Adrenal gland (tissue), 12 donors: ENCODE measurements around the gene SYNCRIP. TPM values are rescaled to one million over a fixed set of nuclear protein-coding genes. Genes with fewer than 3 reads are reported as not detected.

Experiments used
- DNase-seq, 7 donors: peaks; one replicate each; pipeline ENCODE4 v3.0.0-alpha.2; 2019 to 2020
- H3K27ac ChIP-seq, 5 donors: fragments of 200-600 bp; sonication (generic) in 4 of 5; 1 replicate in 3 of 5; 2 replicates in 2 of 5; pipeline versions ENCODE4 v1.5.1 to v1.8.0; 2016 to 2020; ENCODE audit warnings: mild to moderate bottlenecking in 1 of 5
- H3K27me3 ChIP-seq: fragments of 200-600 bp; 2 replicates; pipeline ENCODE4 v1.8.0; 2021
- H3K36me3 ChIP-seq, 2 donors: fragments of 200-600 bp; replicated peaks in 1 of 2; 1 replicate in 1 of 2; 2 replicates in 1 of 2; pipeline versions ENCODE4 v1.5.1 to v1.8.0; 2018 to 2022
- H3K4me1 ChIP-seq, 2 donors: fragments of 200-600 bp; replicated peaks in 1 of 2; 1 replicate in 1 of 2; 2 replicates in 1 of 2; pipeline versions ENCODE4 v1.5.1 to v1.8.0; 2018 to 2021
- H3K4me3 ChIP-seq, 4 donors: fragments of 200-600 bp; sonication (generic) in 3 of 4; one replicate each; pipeline ENCODE4 v1.5.1; 2016 to 2018
- H3K9me3 ChIP-seq, 3 donors: fragments of 200-600 bp; sonication (generic) in 1 of 3; replicated peaks in 1 of 3; 1 replicate in 2 of 3; 2 replicates in 1 of 3; pipeline versions ENCODE4 v1.5.1 to v1.8.0; 2016 to 2021
- CTCF ChIP-seq, 6 experiments: fragments of 450-650 bp in 4 of 6; fragments of 200-600 bp in 2 of 6; sonication (generic) in 1 of 6; IDR thresholded peaks; 1 replicate in 5 of 6; 2 replicates in 1 of 6; pipeline versions ENCODE4 v1.5.1 to v1.8.0; 2016 to 2021; ENCODE audit warnings: antibody characterized with exemption in 6 of 6, mild to moderate bottlenecking in 2 of 6, moderate library complexity in 1 of 6
- POLR2A ChIP-seq, 2 donors: fragments of 450-650 bp; IDR thresholded peaks; one replicate each; pipeline ENCODE4 v1.6.1; 2017; ENCODE audit warnings: antibody characterized with exemption in 2 of 2, mild to moderate bottlenecking in 2 of 2, moderate library complexity in 1 of 2
- WGBS, 4 donors: extraction: QIAGEN DNeasy Blood & Tissue Kit in 2 of 4; methylation state at CpG; one replicate each; pipeline versions ENCODE4 v1.1.5 to v1.1.7; 2013 to 2017; 5-methylcytosine and 5-hydroxymethylcytosine counted together
- intact Hi-C, 2 donors: fragments of 100-400 bp; cut with DNase I; formaldehyde crosslinking; loops; one replicate each; pipeline versions ENCODE4 v1.14.1 to v1.15.0; 2022 to 2023
- polyA plus RNA-seq, 3 donors: library from polyadenylated mRNA; stranded (reverse); fragments of 200-250 nt in 2 of 3; fragments of 350-450 nt in 1 of 3; fragmentation: Illumina TruSeq in 1 of 3; extraction: RNeasy Lipid Tissue Mini Kit (QIAGEN cat#74804) in 1 of 3; gene quantifications; one replicate each; pipeline ENCODE4 v1.2.3, GENCODE V29; 2013 to 2014
- total RNA-seq, 9 donors: library from RNA; depleted of rRNA in 4 of 9; stranded (reverse); fragments of >200 nt in 4 of 9; fragments of 120-200 nt in 1 of 9; fragmentation: NEBNext Ultra II Directional in 1 of 9; extraction: Animal tissue kit (Norgen Biotek cat#: 25700) in 1 of 9; gene quantifications; one replicate each; pipeline versions ENCODE4 v1.1.0 to v1.2.4, GENCODE V29; 2013 to 2023
- donor health status: healthy with polysubstance abuse.
- donor health status: Bipolar disorder and iron deficiency.
- donor health status: DM: yes; HTN: yes; CAD: no.
- donor health status: DM: no; HTN: no; CAD: no.
- donor health status: DM: no; HTN: no; CAD: no.
- donor health status: DM: yes; HTN: yes; CAD: no.

SYNCRIP gene
- total and polyA plus RNA-seq, 12 donors: 21.9 to 173 (median 54.9) TPM

GRCh38 chr6:85610182-85610895 lies 32.3 kb downstream of the SYNCRIP start:
- H3K9me3 ChIP-seq: no peaks in the 10 kb centered on the region
- H3K4me3 ChIP-seq: no peak overlapping the region
- DNase-seq: no peak
- intact Hi-C loops: no loop called here
- no peaks in the 10 kb centered on the region for H3K27me3 ChIP-seq
- no peak for TF ChIP-seq CTCF (IDR thresholded peaks at IDR 0.05)
- H3K4me1 ChIP-seq: no peaks in the 10 kb centered on the region
- peaks cover 0 to 50% of the 10 kb centered on the region in 2 donors for H3K36me3 ChIP-seq
- no peak overlapping the region for H3K27ac ChIP-seq
- WGBS, 4 donors: 76 to 83% (median 79%) methylated on average over 2 of the region's 2 CpGs

- Histone ChIP-seq H3K36me3 (no peaks in the 10 kb centered on the region), H3K9me3 (no peaks in the 10 kb centered on the region), H3K27ac (no peak overlapping the region), H3K4me3 (no peak overlapping the region), H3K27me3 (no peaks in the 10 kb centered on the region), H3K4me1 (no peaks in the 10 kb centered on the region)
- intact Hi-C loops: no loop called here
- TF ChIP-seq CTCF (IDR thresholded peaks at IDR 0.05) (no peak), POLR2A (IDR thresholded peaks at IDR 0.05) (no peak)
- no peak for DNase-seq
- WGBS, 4 donors: 89 to 95% (median 94%) methylated on average over 4 of the region's 4 CpGs
These were observed 40.6 kb downstream of the SYNCRIP start for GRCh38 chr6:85602100-85602499.

DNA sequence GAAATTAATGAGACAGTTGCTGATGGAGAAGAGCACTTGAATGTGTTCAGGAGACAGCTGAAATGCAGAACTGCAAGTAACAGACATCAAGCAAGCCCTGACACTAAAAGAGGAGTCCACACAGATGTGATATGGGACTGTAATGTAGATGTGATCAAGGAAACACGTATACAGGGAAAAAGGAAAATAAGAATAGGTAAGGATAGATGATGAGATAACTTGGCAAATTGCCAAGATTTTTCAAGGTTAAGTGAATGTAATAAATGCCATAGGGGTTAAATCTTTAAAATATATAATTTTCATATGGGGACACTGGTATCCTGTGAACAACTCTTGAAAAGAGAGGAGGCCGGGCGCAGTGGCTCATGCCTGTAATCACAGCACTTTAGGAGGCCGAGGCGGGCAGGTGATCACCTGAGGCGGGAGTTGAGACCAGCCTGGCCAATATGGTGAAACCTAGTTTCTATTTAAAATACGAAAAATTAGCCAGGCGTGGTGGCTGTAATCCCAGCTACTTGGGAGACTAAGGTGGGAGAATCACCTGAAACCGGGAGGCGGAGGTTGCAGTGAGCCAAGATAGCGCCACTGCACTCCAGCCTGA lies 41.9 kb downstream of the SYNCRIP start:
- no peak for TF ChIP-seq CTCF (IDR thresholded peaks at IDR 0.05)
- no peak for TF ChIP-seq POLR2A (IDR thresholded peaks at IDR 0.05)
- H3K4me3 ChIP-seq: no peak overlapping the region
- H3K4me1 ChIP-seq: no peaks in the 10 kb centered on the region
- H3K27me3 ChIP-seq: no peaks in the 10 kb centered on the region
- no peak for DNase-seq
- 84 to 88% (median 86%) methylated on average over 11 of the region's 11 CpGs for WGBS, 4 donors
- no peak overlapping the region for H3K27ac ChIP-seq
- no peaks in the 10 kb centered on the region for H3K9me3 ChIP-seq
- H3K36me3 ChIP-seq: no peaks in the 10 kb centered on the region
- intact Hi-C loops: no loop called here

DNA sequence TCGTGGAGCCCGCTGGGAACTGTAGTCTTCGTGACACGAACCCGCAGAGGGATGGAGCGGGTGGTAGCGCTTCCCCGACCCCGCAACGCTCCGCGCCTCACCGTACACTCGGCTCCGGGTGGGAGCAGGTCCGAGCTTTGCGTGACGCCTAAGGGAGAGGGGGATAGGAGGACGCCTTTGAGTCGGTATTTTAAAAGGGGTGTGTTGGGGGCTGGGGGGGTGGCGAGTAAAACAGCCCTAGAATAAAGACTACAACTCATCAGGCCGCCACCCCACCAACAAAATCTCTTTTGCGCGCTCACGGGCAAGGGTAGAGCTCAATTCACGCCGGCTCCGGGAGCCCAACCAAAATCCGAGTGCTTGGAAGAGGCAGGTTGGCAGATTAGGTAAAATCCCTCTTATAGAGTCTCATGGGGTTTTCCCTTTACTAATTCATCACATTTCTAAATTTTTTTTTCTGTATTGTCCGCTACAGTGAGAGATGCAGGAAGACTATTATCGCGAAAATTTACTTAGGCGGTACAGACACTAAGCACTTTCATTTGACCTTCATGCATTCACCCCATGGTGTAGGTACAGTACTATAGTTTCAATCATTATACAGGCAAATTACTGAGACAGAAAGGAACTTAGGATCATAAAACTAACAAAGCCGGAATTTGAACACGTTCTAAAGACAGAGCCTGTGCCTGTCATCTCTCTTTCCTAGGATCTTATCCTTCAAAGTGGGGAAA lies 48.3 kb downstream of the SYNCRIP start:
- intact Hi-C loops: loop anchor here in 1 of 2 donors (10.0 kb wide), 1 partner anchor 80 kb away; no protein-coding TSS in a partner anchor
- Histone ChIP-seq H3K27me3 (no peaks in the 10 kb centered on the region), H3K4me1 (peaks cover 13 to 16% of the 10 kb centered on the region in 2 donors), H3K9me3 (no peaks in the 10 kb centered on the region), H3K36me3 (no peaks in the 10 kb centered on the region), H3K4me3 (peak overlapping the region in 3 of 4 donors; percentile 74 to 85 (median 78)), H3K27ac (peak overlapping the region; percentile 73 to 98 (median 95))
- TF ChIP-seq POLR2A (IDR thresholded peaks at IDR 0.05) (no peak), CTCF (IDR thresholded peaks at IDR 0.05) (no peak)
- WGBS, 4 donors: 1% methylated on average over 20 to 35 of the region's 35 CpGs
- DNase-seq: peak in 5 of 7 donors; percentile 30 to 70 (median 55)
